NB4 (cell line): ENCODE measurements around the gene CAPN3.

ENCODE experiments used
- CTCF ChIP-seq: IDR thresholded peaks from one replicate; pipeline ENCODE4 v1.5.1; 2012; ENCODE audit warnings: low read depth, low read length
- MAX ChIP-seq: IDR thresholded peaks from 2 replicates; pipeline ENCODE4 v1.6.1; 2011; ENCODE audit warnings: low read depth, low read length
- MYC ChIP-seq: IDR thresholded peaks from 2 replicates; pipeline ENCODE4 v1.6.1; 2011; ENCODE audit warnings: low read depth, low read length
- POLR2A ChIP-seq: IDR thresholded peaks from 2 replicates; pipeline ENCODE4 v1.6.1; 2011; ENCODE audit warnings: mild to moderate bottlenecking; ENCODE audit not compliant: insufficient read length; ENCODE audit errors: extremely low read depth

GRCh38 chr15:42365921-42366550, 6.7 kb downstream of the CAPN3 start:
- TF ChIP-seq CTCF (no peak), MAX (no peak), POLR2A (no peak), MYC (no peak)
